ENCODE results near the gene PKIG. TPM values are rescaled to one million over a fixed set of nuclear protein-coding genes. Genes with fewer than 3 reads are reported as not detected.

PKIG gene
- total and polyA plus RNA-seq, 2 of the 8 experiments (the other 6 are each of a cell fraction or from before 2014, with no cell fraction given), result 26.7 to 34.3 TPM

DNA sequence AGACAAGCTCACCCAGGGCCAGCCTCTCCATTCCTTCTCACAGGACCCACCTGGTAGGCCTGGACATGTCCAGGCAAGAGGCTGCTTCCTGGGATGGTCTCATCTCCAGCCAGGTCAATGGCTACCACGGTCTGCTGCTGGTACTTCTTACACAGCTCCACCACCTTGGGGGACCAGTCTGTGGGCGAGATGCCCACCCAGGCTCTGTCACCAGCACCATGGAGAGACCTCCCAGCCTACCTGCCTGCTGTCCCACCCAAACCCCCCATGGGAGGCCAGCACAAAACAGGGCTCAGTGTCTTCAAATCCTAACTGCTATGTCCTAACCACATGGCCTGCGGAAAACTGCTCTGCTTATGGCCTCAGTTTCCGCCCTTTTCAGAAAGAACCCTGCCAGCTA is 41.8 kb downstream of the PKIG start:
- Histone ChIP-seq H3K79me2 (ENCODE audit: control insufficient read depth in 1 of 2, insufficient read depth in 2 of 2, low read length in 2 of 2) (no peaks in the 10 kb centered on the region), H4K91ac (replicated peaks; ENCODE audit: insufficient read length, low read length) (no peak overlapping the region), H3K79me1 (ENCODE audit: low read depth, low read length) (no peaks in the 10 kb centered on the region; the same call in 1 of the 2 replicates), H2AK5ac (ENCODE audit: low read depth, low read length) (no peak overlapping the region), H2BK12ac (ENCODE audit: low read depth, low read length) (no peak overlapping the region), H2BK5ac (ENCODE audit: low read depth, low read length) (no peak overlapping the region; the same call in 1 of the 2 replicates), H2AFZ (ENCODE audit: low read length) (no peak overlapping the region), H3K23ac (ENCODE audit: insufficient read length) (no peak overlapping the region), H3K23me2 (ENCODE audit: low read depth, low read length) (no peaks in the 10 kb centered on the region), H3K36me3 (ENCODE audit: control insufficient read depth in 2 of 4, insufficient read depth in 4 of 4, low read length in 3 of 4) (peaks cover 3 to 9% (median 4%) of the 10 kb centered on the region in 4 experiments; a peak in 5 of 8 replicates), H3K27ac (ENCODE audit: low read depth, low read length) (no peak overlapping the region), H2BK15ac (ENCODE audit: low read length) (no peak overlapping the region), H3K4me3 (ENCODE audit: extremely low read depth in 1 of 4, insufficient read depth in 2 of 4, low read depth in 3 of 4, low read length in 4 of 4) (no peak overlapping the region), H3K27me3 (replicated peaks in 1 of 4; ENCODE audit: control insufficient read depth in 3 of 4, extremely low read depth in 1 of 4, insufficient read depth in 3 of 4, low read length in 3 of 4) (peaks cover 0 to 2% (median 0%) of the 10 kb centered on the region in 4 experiments; a peak in 2 of 7 replicates), H3K4me1 (replicated peaks in 1 of 4; ENCODE audit: control insufficient read depth in 3 of 4, insufficient read depth in 4 of 4, low read length in 3 of 4) (no peaks in the 10 kb centered on the region; a peak in 2 of 7 replicates), H3K18ac (ENCODE audit: extremely low read depth, low read length) (no peak overlapping the region), H2BK20ac (ENCODE audit: low read length) (no peak overlapping the region), H4K5ac (ENCODE audit: insufficient read length, low read depth, low read length) (no peak overlapping the region), H3K14ac (ENCODE audit: insufficient read length) (no peak overlapping the region), H3K4ac (replicated peaks; ENCODE audit: insufficient read length, low read depth, low read length) (no peak overlapping the region), H3K9me3 (ENCODE audit: insufficient read depth in 2 of 2, low read depth in 1 of 2, low read length in 1 of 2) (no peaks in the 10 kb centered on the region), H2BK120ac (replicated peaks; ENCODE audit: low read depth, low read length) (no peak overlapping the region), H3K4me2 (ENCODE audit: insufficient read depth in 1 of 2, low read depth in 2 of 2, low read length in 2 of 2) (no peak overlapping the region), H3K9ac (replicated peaks in 1 of 4; ENCODE audit: extremely low read depth in 1 of 4, low read depth in 3 of 4, low read length in 3 of 4) (no peak overlapping the region), H4K20me1 (replicated peaks in 1 of 2; ENCODE audit: control insufficient read depth in 1 of 2, insufficient read depth in 2 of 2, low read length in 2 of 2) (peaks cover 0 to 7% of the 10 kb centered on the region in 2 experiments), H4K8ac (ENCODE audit: extremely low read depth, insufficient read depth, low read length) (no peak overlapping the region), H3K56ac (replicated peaks; ENCODE audit: insufficient read length, low read depth, low read length) (no peak overlapping the region)
- DNase-seq (ENCODE audit: low read depth in 1 of 2, low spot score in 2 of 2), result no peak
- no peak for FAIRE-seq
- TF ChIP-seq RNF2 (IDR thresholded peaks at IDR 0.05; ENCODE audit: borderline replicate concordance, low read depth, low read length, missing control alignments, poor library complexity, severe bottlenecking) (no peak), POLR2A (IDR thresholded peaks at IDR 0.05; ENCODE audit: control extremely low read depth in 1 of 2, low read depth in 2 of 2, low read length in 2 of 2) (no peak), CTBP2 (IDR thresholded peaks at IDR 0.05; ENCODE audit: borderline replicate concordance, insufficient read depth, insufficient read length, low read length) (no peak), TBP (IDR thresholded peaks at IDR 0.05; ENCODE audit: low read depth, low read length) (no peak), POU5F1 (IDR thresholded peaks at IDR 0.05; ENCODE audit: low read depth, low read length) (no peak), ASH2L (IDR thresholded peaks at IDR 0.05; ENCODE audit: low read length) (no peak), SIX5 (IDR thresholded peaks at IDR 0.05; ENCODE audit: low read depth, low read length) (no peak), SP4 (IDR thresholded peaks at IDR 0.05; ENCODE audit: low read length) (no peak), SUZ12 (IDR thresholded peaks at IDR 0.05; ENCODE audit: low read length) (no peak), CBX8 (IDR thresholded peaks at IDR 0.05; ENCODE audit: borderline replicate concordance, low read depth, low read length) (no peak), GABPA (IDR thresholded peaks at IDR 0.05; ENCODE audit: borderline replicate concordance, insufficient read depth, low read length) (no peak), ATF2 (IDR thresholded peaks at IDR 0.05; ENCODE audit: low read length) (no peak)
- 91% methylated on average over 4 of the region's 4 CpGs; no CpG with 5 or more reads in 1 of the 2 experiments for WGBS, 2 experiments (ENCODE audit: extremely low coverage in 1 of 2, insufficient coverage in 1 of 2, insufficient read length in 1 of 2, insufficient replicate concordance in 2 of 2, low coverage in 1 of 2, low lambda C conversion rate in 2 of 2, missing lambda C conversion rate in 1 of 2)
- ChIA-PET POLR2A (ENCODE audit: partially characterized antibody) (no interaction called here), CTCF (ENCODE audit: partially characterized antibody) (interaction anchor here (1.0 kb wide), 1 partner anchor 26 kb away, joined by 3 read pairs; no protein-coding TSS in a partner anchor)
